Inflammatory macrophage (primary cell): ENCODE data around the gene SESN1.

Experiments used
- DNase-seq, 2 donors: peaks; one replicate each; pipeline ENCODE4 v3.0.0-alpha.2; 2020 to 2022

The SESN1 gene

DNA sequence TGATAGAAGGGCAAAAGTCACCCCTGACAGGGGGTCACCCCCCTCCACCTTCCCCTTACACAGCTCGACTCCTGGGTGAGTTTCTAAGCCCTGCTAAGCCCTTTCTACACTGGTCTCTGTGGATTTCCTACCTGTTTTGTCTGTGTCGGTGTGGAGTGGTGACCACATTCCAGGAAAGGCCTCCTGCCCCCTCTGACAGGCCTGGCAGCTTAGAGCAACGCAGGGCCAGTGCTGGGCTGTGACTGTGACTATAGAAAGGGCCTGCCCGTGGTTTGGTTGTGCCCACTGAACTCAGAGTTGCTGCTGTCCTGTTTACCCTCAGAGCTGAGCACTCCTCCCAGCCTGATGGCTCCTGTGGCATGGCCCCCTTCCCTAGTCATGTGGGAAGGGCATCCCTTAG lies 137.4 kb downstream of the SESN1 start:
- DNase-seq: no peak

DNA sequence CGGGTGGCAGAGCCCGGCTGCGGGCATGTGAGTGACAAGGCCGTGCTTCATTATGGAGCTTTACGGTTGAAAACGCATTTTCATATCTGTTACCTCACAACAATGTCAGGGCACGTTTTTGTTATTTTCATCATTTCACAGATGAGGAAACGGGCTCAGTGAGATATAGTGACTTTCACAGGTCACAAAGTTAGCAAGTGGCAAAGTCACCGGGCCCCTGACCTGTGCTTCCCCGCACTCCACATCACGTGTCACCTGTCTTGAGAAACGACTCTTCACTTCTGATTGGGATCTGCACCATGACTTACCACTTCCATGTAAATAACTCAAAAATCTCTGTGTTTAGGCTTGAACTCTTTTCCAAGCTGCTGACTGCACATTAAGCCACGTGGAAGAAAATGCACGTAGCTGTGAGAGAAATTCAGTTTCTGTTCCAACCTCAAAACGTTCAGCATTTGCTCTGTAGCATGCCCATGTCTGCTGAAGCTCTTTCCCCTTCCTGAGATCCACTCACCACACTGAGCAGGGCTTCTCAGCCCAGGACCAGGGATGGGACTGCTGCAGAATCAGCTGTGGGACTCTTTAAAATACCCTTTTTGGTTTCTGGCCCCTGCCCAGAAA lies 139.2 kb downstream of the SESN1 start:
- no peak for DNase-seq

GRCh38 chr6:108953681-108954080 lies 141.0 kb downstream of the SESN1 start:
- DNase-seq: no peak

GRCh38 chr6:108952776-108953486 lies 141.7 kb downstream of the SESN1 start:
- no peak for DNase-seq

DNA sequence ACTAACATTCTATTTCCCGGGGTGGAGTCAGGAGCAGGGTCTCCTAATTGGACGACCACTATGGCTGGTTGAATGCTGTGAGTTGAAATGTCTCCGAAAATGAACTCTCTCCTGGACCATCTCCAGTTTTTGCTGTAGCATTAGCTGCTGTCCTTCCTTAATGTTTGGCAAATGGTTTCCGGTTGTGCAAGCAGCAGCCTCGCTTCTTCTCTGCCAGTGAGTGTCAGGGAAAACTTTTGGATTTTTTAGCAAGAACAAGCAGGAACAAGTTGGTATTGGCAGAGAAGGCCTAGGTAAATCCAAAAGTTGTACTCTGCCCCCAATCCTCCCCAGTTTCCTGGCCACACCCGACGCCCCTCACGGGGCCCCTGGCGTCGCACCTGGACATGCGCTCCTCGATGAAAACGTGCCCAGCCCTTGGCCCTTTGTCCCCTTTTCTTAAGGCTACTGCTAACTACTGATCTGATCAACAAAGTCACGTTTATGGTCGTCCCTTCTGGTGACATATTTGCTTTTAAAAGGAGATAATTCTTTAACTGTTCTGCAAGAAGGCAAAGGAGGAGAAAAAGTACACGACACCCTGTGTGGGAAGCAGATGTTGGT lies 143.2 kb downstream of the SESN1 start:
- DNase-seq: no peak

DNA sequence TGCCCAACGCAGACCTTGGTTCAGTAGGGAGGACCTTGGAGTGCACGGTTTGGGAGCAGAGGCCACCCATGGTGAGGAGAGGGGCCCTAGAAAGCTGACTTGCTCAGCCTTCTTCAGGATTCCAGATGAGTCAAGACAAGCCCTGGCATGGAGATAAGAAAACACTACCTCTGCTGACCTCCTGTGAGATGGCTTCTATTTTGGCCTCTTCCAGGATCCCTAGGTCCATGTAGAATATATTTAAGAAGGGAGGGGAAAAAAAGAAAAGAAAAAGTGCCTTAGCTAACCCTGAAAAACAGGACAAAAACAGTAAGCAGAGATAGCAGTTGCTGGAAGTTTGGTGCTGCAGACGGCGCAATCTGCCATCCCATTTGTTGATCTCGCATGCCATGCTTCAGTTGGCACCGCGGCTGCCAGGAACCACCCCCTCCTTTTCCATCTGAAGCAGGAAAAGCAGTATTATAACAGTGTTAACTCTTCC lies 146.4 kb downstream of the SESN1 start:
- DNase-seq: no peak

- peak; percentile 40 to 51 for DNase-seq
Observed at GRCh38 chr6:108947114-108947854, 147.4 kb downstream of the SESN1 start.

- peak in 1 of 2 donors; percentile 34 for DNase-seq
Observed at GRCh38 chr6:108946695-108947094, 148.0 kb downstream of the SESN1 start.

DNA sequence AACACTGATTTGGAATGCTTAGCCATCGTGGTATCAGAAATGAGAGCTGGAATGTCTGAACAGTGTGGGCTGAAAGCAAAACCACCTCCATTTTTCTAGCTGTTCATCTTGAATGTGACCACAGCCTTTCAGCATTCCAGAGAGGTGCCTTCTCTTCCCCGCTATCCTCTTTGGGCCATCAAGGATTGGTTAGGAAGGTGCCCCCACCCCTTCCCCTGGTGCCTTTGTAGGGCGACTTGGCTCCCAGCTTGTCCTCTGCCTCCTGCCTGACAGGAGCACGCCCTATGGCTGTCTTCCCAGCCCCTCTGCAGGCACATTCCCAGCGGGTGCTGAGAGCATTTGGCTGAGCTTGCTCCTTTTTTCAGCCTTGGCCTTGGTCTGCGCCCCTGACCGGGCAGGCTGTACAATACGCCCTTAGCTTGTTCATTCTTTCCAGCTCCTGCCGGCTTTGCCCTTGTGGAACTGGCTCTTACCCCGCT lies 148.9 kb downstream of the SESN1 start:
- no peak for DNase-seq

GRCh38 chr6:108944707-108945680 lies 149.7 kb downstream of the SESN1 start:
- DNase-seq: no peak

DNA sequence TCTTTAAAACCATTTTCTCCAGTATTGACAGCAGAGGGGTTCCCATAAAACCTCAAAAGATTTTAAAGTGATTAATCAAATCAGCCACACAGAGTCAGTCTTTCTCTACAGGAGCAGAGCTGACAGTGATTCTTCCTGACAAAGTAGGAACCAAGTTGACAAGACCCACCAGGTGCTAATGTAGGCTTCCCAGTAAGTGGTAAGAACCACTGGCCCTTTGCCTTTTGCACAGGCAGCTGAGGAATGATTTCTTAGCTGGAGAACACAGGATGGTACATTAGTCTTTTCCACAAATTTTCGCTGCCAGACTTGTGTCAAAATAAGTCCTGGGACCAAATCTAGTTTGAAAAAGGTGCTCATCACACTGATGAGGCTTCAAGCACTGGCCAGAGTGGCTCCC lies 150.6 kb downstream of the SESN1 start:
- DNase-seq: no peak

GRCh38 chr6:108942556-108943492 lies 151.8 kb downstream of the SESN1 start:
- DNase-seq: no peak

DNA sequence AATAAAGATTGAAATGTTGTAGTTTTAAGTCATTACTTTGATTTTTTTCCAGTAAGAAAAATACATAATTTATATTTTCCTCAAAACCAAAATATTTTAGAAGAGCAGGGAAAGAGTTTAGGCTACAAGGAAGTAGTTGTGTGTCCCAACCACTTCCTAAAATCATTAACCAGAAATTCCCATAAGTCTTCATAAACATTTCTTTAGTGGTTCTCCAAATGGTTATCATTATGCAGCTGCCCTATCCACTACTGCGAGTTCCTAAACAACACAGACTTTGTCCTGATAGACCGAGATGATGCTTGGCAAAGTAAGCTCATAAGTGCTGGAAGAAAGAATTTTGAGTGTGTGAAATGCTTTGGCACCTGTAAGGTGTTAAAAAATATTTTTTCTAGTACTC lies 152.8 kb downstream of the SESN1 start:
- DNase-seq: no peak

DNA sequence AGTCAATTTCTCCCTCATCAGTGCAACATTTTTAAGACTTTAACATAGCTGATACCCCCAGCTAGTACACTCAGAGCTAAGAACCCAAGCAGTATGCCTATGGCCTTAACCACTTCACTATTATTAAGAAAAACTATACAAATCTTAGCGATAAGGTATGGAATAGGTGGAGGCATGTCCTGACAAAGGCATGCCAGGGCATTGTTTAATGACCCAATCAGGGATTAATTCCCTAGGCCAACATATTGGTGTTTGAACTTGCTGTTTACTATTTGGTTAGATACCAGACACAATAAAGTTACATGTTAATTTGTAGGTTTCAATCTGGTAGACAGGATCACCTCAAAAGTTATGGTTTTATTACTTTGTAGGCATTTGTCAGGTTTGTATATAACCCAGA lies 153.4 kb downstream of the SESN1 start:
- no peak for DNase-seq

DNA sequence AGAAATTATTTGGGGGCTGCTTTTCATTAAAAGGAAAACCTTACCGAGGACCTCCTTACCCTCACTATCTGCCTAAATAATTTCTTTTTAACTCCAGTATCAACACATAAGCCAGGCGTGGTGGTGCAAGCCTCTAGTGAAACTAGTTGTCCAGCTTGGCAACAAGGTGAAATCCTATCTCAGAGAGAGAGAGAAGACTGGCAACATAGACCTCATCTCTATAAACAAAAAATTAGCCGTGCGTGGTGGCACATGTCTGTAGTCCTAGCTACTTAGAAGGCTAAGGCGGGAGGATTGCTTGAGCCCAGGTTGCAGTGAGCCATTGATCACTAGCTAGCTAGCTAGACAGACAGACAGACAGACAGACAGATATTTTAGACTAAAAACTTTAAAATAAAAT lies 153.9 kb downstream of the SESN1 start:
- no peak for DNase-seq

GRCh38 chr6:108937170-108937569 lies 157.5 kb downstream of the SESN1 start:
- no peak for DNase-seq
